ENCODE data around the gene SLC35F4.

Gene SLC35F4

DNA sequence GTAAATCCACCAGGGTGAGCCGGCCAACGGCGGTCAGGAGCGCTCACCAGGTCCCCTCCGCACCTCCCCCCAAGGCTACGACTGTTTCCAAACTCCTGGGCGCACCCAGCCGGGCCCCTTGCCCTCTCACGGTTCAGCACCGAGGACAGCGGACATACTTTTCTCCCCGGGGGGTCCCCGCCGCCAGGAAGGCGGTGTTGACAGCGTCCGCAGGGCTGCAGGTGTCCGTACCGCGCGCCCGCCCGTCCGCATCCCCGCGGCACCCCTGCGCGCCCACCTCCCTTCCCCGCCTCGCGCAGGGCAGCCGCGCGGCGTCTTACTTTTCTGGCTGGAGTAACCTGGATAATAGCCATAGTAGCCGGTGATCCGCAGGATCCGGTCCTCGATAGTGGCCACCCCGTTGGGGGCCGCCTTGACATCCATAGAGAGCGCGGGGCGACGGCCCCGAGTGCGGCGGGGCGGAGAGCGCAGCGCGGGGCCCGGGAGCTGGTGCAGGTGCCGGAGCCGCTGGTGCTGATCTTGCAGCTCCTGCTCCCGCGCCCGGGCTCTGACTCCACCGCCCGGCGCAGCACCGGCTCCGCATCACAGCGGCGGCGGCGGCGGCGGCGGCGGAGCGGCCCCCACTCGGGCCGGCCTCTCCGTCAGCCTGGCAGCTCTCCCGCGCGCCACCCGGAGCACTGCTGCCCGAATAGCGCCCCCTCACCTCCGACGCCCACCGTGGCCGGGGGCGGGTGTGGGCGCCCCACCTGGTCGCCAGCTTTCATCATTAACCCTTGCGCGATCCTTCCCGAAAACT is at the start of gene SLC35F4:
Gene SLC35F4, minus strand, starts transcription at position 690 of the 796 bp plus-strand sequence.
- TF ChIP-seq TEAD4 (IDR thresholded peaks at IDR 0.05) (peak; percentile 76), TAF1 (IDR thresholded peaks at IDR 0.05; ENCODE audit: low read depth) (no peak), TCF12 (IDR thresholded peaks at IDR 0.05; ENCODE audit: low read depth) (0 out of 2 replicates have a peak, but pooled peaks have one; percentile 21), RAD21 (IDR thresholded peaks at IDR 0.05; ENCODE audit: low read depth) (no peak)
- TF ChIP-seq, protein P1, sequence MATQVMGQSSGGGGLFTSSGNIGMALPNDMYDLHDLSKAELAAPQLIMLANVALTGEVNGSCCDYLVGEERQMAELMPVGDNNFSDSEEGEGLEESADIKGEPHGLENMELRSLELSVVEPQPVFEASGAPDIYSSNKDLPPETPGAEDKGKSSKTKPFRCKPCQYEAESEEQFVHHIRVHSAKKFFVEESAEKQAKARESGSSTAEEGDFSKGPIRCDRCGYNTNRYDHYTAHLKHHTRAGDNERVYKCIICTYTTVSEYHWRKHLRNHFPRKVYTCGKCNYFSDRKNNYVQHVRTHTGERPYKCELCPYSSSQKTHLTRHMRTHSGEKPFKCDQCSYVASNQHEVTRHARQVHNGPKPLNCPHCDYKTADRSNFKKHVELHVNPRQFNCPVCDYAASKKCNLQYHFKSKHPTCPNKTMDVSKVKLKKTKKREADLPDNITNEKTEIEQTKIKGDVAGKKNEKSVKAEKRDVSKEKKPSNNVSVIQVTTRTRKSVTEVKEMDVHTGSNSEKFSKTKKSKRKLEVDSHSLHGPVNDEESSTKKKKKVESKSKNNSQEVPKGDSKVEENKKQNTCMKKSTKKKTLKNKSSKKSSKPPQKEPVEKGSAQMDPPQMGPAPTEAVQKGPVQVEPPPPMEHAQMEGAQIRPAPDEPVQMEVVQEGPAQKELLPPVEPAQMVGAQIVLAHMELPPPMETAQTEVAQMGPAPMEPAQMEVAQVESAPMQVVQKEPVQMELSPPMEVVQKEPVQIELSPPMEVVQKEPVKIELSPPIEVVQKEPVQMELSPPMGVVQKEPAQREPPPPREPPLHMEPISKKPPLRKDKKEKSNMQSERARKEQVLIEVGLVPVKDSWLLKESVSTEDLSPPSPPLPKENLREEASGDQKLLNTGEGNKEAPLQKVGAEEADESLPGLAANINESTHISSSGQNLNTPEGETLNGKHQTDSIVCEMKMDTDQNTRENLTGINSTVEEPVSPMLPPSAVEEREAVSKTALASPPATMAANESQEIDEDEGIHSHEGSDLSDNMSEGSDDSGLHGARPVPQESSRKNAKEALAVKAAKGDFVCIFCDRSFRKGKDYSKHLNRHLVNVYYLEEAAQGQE (IDR thresholded peaks at IDR 0.05; ENCODE audit: low read depth): peak; percentile 95

DNA sequence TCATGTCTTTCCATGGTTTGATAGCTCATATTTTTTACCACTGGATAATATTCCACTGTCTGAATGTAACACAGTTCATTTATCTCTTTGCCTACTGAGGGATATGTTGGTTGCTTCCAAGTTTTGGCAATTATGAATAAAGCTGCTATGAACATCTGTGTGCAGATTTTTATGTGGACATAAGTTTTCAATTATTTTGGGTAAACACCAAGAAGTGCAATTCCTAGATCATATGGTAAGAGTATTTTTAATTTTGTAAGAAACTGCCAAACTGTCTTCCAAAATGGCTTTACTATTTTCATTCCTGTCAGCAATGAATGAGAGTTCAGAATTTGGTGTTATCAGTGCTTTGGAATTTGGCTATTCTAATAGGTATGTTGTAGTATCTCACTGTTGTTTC is 43.7 kb upstream of the SLC35F4 start:
- TF ChIP-seq, protein P1 (IDR thresholded peaks at IDR 0.05; ENCODE audit: low read depth): no peak
- TF ChIP-seq CREB1 (IDR thresholded peaks at IDR 0.05; ENCODE audit: low read depth) (no peak), FOXM1 (IDR thresholded peaks at IDR 0.05; ENCODE audit: borderline replicate concordance, low read depth) (no peak), TCF12 (IDR thresholded peaks at IDR 0.05; ENCODE audit: low read depth) (no peak), NFIC (IDR thresholded peaks at IDR 0.05) (no peak), ZBTB7A (IDR thresholded peaks at IDR 0.05; ENCODE audit: low read depth) (no peak), EGR1 (IDR thresholded peaks at IDR 0.05) (no peak), TAF1 (IDR thresholded peaks at IDR 0.05; ENCODE audit: low read depth) (no peak), TEAD4 (IDR thresholded peaks at IDR 0.05) (no peak), CEBPB (IDR thresholded peaks at IDR 0.05) (no peak), EP300 (IDR thresholded peaks at IDR 0.05; ENCODE audit: borderline replicate concordance) (no peak), RAD21 (IDR thresholded peaks at IDR 0.05; ENCODE audit: low read depth) (no peak), YY1 (IDR thresholded peaks at IDR 0.05; ENCODE audit: low read depth) (no peak)
- TF ChIP-seq, protein P2, sequence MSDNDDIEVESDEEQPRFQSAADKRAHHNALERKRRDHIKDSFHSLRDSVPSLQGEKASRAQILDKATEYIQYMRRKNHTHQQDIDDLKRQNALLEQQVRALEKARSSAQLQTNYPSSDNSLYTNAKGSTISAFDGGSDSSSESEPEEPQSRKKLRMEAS (IDR thresholded peaks at IDR 0.05): no peak
- TF ChIP-seq, protein P3, sequence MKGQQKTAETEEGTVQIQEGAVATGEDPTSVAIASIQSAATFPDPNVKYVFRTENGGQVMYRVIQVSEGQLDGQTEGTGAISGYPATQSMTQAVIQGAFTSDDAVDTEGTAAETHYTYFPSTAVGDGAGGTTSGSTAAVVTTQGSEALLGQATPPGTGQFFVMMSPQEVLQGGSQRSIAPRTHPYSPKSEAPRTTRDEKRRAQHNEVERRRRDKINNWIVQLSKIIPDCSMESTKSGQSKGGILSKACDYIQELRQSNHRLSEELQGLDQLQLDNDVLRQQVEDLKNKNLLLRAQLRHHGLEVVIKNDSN (IDR thresholded peaks at IDR 0.05): no peak

DNA sequence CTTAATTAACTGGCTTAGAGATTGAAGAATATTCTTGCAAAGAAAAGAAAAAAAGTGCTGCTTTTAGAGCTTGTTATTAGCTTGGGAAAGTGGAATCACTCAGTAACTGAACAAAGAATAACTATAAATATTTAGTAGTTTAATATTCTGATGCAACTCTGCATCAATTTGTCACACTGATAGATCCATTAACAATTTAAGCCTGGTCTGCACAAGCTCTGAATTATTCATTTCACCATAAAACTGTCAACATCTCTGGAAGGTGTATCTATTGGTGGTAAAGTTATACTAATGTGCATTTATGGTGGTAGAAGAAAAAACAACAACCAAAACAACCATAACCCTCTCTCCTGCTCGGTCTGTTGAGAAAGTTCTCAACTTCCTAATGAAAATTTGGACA is 38.1 kb upstream of the SLC35F4 start:
- TF ChIP-seq NFIC (IDR thresholded peaks at IDR 0.05) (no peak), CREB1 (IDR thresholded peaks at IDR 0.05; ENCODE audit: low read depth) (no peak), YY1 (IDR thresholded peaks at IDR 0.05; ENCODE audit: low read depth) (no peak), ZBTB7A (IDR thresholded peaks at IDR 0.05; ENCODE audit: low read depth) (no peak), TEAD4 (IDR thresholded peaks at IDR 0.05) (no peak), RAD21 (IDR thresholded peaks at IDR 0.05; ENCODE audit: low read depth) (no peak), EGR1 (IDR thresholded peaks at IDR 0.05) (no peak), TCF12 (IDR thresholded peaks at IDR 0.05; ENCODE audit: low read depth) (no peak), EP300 (IDR thresholded peaks at IDR 0.05; ENCODE audit: borderline replicate concordance) (no peak), FOXM1 (IDR thresholded peaks at IDR 0.05; ENCODE audit: borderline replicate concordance, low read depth) (no peak), TAF1 (IDR thresholded peaks at IDR 0.05; ENCODE audit: low read depth) (no peak)
- TF ChIP-seq, protein P3 (IDR thresholded peaks at IDR 0.05): no peak
- TF ChIP-seq, protein P1 (IDR thresholded peaks at IDR 0.05; ENCODE audit: low read depth): no peak

DNA sequence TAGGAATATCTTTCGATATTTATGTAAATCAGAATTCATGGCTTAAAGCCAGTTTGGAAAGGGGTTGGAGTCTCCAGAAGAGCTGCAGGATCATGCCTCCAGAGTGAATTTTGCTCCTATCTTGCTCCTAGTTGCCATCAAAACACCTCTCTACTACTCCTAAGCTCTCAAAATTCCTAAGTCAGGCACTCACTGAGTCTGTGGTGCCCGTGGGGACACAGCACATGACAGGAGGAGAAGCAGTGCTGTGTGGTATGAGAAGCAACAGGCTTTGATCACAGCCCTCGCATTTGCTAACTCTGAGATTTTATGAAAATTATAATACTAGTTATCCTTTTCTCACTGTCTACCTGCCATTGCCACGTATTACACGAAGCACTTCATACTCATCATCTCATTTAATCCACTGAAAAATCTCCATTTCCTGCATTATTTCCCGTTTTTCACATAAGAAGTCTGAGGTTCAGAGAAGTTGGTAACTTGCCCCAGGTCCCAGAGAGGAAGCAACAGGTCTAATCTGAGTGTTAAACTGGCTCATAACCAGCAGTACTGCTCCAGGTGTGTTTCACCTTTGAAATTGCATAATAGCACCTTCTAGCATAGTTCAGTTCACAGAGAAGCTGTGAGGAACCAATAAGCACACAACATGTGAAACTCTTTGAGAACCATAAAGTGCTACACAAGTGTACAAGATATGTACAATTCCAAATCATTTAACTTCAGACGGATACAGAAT is 33.1 kb upstream of the SLC35F4 start:
- TF ChIP-seq TCF12 (IDR thresholded peaks at IDR 0.05; ENCODE audit: low read depth): no peak
- no peak for TF ChIP-seq YY1 (IDR thresholded peaks at IDR 0.05; ENCODE audit: low read depth)
- TF ChIP-seq CREB1 (IDR thresholded peaks at IDR 0.05; ENCODE audit: low read depth): no peak
- TF ChIP-seq FOXM1 (IDR thresholded peaks at IDR 0.05; ENCODE audit: borderline replicate concordance, low read depth): no peak
- TF ChIP-seq NFIC (IDR thresholded peaks at IDR 0.05): no peak
- TF ChIP-seq, protein P3 (IDR thresholded peaks at IDR 0.05): no peak
- TF ChIP-seq TAF1 (IDR thresholded peaks at IDR 0.05; ENCODE audit: low read depth): no peak
- no peak for TF ChIP-seq EGR1 (IDR thresholded peaks at IDR 0.05)
- TF ChIP-seq ZBTB7A (IDR thresholded peaks at IDR 0.05; ENCODE audit: low read depth): no peak
- TF ChIP-seq TEAD4 (IDR thresholded peaks at IDR 0.05): no peak
- TF ChIP-seq, protein P1 (IDR thresholded peaks at IDR 0.05; ENCODE audit: low read depth): no peak
- no peak for TF ChIP-seq EP300 (IDR thresholded peaks at IDR 0.05; ENCODE audit: borderline replicate concordance)
- TF ChIP-seq CEBPB (IDR thresholded peaks at IDR 0.05): no peak
- TF ChIP-seq, protein P2 (IDR thresholded peaks at IDR 0.05): no peak

Measured in Ishikawa (cell line).